ENCODE results near the gene ARSG.
"Not testable (repeated sequence)": the region's sequence is repeated elsewhere in the genome, so short reads cannot be mapped to it uniquely, and the experiment has no call there.

ARSG gene

DNA sequence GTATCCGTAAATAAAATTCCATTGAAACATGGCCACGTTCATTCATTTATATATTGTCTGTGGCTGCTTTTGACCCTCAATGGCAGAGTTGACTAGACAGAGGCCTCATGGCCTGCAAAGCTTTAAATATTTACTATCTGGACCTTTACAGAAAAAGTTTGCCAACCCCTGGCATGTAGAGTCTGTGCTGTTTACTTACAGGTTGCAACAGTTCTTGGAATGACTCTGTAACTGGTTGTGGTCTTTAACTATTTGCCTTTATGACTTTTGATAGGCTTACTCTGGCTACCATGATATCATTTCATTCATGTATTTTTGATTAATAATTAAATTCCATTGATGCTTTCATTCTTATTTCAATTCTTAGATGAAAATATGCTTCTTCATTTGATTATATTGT is 25.5 kb upstream of the ARSG start:
- DNase-seq; in situ Hi-C loops (cut with HindIII; ENCODE audit: low pct_ligation_motif_present, low pct_unique_long_range_greater_than_20kb, low sequenced_read_pairs): not testable (repeated sequence)

DNA sequence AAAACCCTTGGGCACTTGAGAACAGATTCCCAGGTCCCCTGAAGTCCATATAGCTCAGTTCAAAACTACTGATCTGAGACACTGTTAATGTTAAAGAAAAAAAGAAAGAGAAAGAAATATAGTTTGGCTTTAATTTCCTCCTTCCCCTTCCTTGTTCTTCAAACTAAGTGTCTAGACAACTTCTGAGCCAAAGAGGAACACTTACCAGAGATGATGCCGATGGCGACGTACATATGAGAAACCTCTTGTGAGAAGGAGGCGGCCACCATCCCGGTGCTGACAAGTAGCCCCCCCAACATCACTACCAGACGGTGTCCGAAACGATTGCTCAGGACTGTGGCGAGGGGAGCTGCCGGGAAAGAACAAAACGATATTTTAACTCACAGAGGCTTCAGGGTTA is 17.6 kb upstream of the ARSG start:
- no peak for DNase-seq
- in situ Hi-C loops (cut with HindIII; ENCODE audit: low pct_ligation_motif_present, low pct_unique_long_range_greater_than_20kb, low sequenced_read_pairs), result no loop called here

DNA sequence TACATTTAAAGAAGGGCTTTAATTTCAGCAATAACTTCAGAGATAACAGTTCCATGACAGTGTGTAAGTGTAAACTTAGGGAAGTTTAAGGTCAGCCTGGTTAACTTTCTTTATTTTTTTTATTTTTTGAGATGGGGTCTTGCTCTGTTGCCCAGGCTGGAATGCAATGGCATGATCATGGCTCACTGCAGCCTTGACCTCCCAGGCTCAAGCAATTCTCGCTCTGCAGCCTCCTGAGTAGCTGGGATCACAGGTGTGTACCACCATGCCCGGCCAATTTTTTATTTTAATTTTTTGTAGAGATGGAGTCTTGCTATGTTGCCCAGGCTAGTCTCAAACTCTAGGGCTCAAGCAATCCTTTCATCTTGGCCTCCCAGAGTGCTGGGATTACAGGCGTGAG is 15.0 kb upstream of the ARSG start:
- DNase-seq; in situ Hi-C loops (cut with HindIII; ENCODE audit: low pct_ligation_motif_present, low pct_unique_long_range_greater_than_20kb, low sequenced_read_pairs): not testable (repeated sequence)

DNA sequence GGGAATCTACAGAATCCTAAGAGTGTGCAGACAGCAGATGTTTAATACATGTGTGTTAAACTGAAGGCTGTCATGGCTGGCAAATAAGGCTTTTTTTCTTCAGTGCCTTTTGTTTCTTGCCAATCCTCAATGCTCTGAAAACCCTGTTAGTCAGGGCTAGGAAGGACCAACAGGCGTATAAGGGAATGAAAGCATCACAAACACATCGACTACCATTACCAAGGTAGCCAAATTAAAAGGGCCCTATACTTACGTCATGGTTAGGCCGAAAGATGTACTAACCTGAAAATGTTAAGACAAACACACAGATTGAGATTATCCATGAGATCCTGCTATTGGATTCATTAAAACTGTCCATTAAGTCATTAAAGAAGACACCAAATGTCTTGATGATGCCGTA is 13.5 kb upstream of the ARSG start:
- in situ Hi-C loops (cut with HindIII; ENCODE audit: low pct_ligation_motif_present, low pct_unique_long_range_greater_than_20kb, low sequenced_read_pairs), result no loop called here
- no peak for DNase-seq

DNA sequence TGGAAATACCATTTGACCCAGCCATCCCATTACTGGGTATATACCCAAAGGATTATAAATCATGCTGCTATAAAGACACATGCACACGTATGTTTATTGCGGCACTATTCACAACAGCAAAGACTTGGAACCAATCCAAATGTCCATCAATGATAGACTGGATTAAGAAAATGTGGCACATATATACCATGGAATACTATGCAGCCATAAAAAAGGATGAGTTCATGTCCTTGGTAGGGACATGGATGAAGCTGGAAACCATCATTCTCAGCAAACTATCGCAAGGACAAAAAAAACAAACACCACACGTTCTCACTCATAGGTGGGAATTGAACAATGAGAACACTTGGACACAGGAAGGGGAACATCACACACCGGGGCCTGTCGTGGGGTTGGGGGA is 9.3 kb upstream of the ARSG start:
- DNase-seq; in situ Hi-C loops (cut with HindIII; ENCODE audit: low pct_ligation_motif_present, low pct_unique_long_range_greater_than_20kb, low sequenced_read_pairs): not testable (repeated sequence)

DNA sequence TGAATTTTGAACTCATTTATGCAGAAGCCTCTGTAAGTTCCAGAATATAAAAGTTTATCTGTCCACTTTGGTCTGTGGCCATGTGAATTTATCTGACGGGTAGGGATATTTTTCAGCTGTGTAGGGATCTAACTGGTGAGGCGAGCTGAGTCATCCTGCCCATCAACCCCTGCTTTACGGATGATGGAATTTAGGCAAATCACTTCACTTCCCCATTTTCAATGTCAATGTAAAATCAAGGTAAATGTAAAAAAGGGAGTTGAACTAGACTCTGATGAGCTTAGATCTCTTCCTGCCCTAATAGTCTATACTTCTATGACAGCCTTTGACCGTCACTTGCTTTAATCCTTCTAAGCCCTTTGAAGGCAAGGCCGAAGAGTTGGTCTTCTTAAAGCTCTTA is 2.9 kb upstream of the ARSG start:
- DNase-seq, result no peak
- in situ Hi-C loops (cut with HindIII; ENCODE audit: low pct_ligation_motif_present, low pct_unique_long_range_greater_than_20kb, low sequenced_read_pairs), result no loop called here

DNA sequence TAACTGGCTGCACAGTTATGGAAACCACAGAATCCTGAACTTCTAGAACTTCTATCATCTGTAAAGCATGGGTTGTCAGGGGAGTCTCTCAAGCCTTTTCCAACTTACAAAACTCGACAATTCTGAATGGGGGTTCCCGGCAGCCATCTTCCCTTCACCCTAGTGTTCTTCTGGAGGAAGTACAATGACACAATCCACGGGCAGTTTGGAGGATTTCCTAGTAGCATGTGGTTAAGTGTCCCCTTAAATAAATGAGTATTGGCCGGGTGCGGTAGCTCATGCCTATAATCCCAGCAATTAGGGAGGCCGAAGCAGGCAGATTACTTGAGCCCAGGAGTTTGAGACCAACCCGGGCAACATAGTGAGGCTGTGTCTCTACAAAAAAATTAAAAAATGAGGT is 2.5 kb upstream of the ARSG start:
- in situ Hi-C loops (cut with HindIII; ENCODE audit: low pct_ligation_motif_present, low pct_unique_long_range_greater_than_20kb, low sequenced_read_pairs), result no loop called here
- no peak for DNase-seq

DNA sequence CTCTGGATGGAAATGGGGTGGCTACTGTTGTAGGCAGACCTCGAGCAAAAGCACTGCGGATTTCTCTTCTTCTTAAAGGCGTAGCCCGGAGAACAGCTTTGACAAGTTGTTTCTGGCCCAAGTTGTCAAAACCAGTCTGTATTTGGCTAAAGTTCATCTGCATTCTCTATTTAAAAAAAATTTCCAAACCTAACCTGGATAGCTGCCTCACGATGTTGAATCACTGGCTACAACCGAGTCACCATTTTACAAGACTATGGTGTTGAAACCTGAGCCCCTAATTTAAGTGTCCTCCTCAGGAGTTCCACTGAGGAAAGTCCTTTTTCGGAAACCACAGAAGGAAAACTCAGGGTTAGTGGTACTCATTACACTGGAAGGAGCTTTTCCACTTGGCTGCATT is 1.8 kb upstream of the ARSG start:
- in situ Hi-C loops (cut with HindIII; ENCODE audit: low pct_ligation_motif_present, low pct_unique_long_range_greater_than_20kb, low sequenced_read_pairs), result no loop called here
- no peak for DNase-seq

DNA sequence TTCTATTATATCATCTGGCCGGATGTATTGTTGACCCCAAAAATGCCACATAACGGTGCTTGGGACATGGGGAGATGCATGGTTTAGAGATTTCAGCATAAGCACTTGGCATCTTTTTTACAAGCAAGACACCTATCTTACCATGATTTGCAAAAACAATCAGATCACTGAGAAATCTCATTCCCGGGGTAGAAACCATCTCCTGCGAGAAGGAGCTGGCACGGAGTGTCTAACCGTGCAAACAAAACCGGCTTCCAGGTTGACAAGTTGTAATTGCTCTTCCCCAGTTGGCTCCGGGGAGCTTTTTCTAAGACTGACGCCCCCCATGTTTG is 1.4 kb upstream of the ARSG start:
- DNase-seq, result no peak
- in situ Hi-C loops (cut with HindIII; ENCODE audit: low pct_ligation_motif_present, low pct_unique_long_range_greater_than_20kb, low sequenced_read_pairs), result no loop called here

DNA sequence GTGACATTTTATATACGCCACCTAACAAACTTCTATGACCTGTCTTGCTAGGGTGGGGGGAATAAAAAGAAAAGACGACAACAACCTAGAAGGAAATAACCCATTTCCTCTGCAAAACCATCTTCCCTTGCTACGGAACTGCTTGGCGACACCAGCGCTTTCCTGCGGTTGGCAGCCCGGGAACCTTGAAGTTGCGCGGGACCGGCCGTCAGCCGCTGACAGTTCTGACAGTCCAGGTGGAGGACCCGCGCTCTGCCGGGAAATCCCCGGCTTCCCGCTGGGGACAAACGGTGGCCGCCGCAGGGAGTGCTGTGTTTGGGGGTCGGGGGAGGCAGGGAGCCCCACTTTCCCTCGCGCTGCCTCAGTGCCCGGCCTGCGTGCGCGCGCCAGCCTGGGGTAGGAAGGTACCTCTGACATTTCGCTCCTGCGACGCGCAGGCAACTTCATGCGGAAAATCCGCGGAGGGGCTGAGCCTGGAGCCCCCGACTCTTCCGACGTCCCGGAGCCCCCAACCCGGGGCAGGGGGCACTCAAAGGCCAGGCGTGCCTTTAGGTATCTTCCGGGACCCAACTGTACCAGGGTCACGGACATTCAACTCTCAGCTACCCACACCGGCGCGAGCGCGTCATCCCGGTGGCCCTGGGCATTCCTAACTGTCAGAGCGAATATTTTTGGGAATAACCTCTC is 884 bp upstream of the ARSG start:
- DNase-seq, result no peak
- in situ Hi-C loops (cut with HindIII; ENCODE audit: low pct_ligation_motif_present, low pct_unique_long_range_greater_than_20kb, low sequenced_read_pairs), result no loop called here

DNA sequence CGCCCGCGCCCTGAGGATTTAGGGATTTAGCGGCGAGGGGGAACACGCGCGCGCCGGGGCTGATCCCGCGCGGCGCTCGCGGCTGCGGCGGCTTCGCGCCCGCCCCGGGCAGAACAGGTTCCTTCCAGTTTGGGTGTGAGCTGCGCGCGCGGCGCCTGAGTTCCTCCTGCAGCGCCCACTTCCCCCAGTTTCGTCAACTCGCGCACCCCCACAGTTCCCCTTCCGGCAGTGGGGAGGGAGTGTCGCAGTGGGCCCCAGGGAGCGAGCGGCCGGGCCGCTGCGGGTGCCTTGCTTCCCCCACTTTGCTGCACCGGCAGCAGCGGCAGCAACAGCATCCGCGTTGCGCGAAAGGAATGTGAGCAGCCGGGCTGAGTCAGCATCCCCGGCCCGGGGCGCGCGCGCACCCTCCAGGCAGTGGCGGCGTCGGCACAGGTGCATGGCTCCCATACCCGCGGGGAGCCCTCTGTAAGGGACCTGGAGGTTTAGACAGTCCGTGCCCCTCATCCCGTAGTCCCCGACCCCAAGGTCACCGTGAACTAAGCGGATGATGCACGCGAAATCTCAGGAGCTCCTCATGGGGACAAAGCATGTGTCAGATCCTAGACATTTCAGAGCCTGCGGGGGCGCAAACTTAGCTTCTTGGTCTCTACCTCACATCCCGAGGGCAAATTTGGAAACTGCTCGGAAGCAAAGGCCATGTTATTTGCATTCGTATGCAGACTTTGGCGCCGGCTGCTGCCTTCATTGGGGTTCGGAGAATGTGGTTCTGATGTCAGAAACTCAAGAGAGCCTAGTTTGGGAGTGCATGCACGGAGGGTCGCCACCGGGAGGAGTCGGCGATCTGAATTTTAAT is 767 bp downstream of the ARSG start:
- in situ Hi-C loops (cut with HindIII; ENCODE audit: low pct_ligation_motif_present, low pct_unique_long_range_greater_than_20kb, low sequenced_read_pairs), result no loop called here
- DNase-seq, result peak; percentile 86

DNA sequence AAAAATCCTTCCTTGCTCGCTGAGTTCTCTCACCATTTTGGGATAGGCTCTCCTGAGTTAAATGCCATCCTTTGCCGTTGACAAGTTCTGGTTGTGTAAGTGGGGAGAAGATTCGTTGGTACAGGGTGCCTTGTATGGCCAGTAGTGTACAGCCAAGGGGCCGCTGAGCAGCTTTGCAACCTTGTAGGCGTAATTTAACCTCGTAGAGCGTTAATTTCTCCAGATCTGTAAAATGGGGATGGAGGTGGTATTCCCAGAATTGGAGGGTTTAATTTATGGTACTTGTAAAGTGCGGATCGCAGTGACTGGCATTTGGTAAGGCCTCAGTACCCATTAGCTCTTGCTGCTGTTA is 1.4 kb downstream of the ARSG start:
- no peak for DNase-seq
- in situ Hi-C loops (cut with HindIII; ENCODE audit: low pct_ligation_motif_present, low pct_unique_long_range_greater_than_20kb, low sequenced_read_pairs), result no loop called here

DNA sequence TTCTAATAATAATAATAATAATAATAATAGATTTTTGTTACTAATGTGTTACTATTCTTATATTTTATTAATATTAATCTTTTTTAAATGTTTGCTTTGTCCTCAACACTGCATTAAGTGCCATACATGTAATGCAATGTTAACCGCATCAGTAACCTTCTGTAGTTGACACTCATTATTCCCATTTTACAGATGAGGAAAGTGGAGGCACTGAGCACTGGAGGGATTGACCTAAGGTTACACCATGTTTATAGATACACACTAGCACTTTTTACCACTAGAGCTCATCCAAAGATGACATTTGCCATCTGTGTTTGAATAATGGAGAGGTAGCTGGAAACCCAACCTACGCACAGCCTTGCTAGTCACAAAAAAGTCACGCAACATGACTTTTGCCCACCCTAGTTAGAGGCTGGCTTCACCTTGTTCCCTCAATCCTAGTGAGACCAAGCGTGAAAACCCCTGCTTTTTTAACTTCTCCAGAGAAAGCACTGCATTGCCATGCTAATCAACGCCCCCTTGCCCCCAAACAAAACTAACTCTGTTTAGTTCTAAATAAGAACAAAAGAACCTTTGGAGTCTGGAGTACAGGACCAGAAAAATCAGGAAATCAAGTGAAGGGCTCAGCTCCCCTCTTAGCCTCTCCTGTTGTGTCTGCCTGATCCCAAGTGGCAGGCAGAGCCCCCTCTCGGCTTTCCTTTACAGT is 2.3 kb downstream of the ARSG start:
- in situ Hi-C loops (cut with HindIII; ENCODE audit: low pct_ligation_motif_present, low pct_unique_long_range_greater_than_20kb, low sequenced_read_pairs), result no loop called here
- no peak for DNase-seq

DNA sequence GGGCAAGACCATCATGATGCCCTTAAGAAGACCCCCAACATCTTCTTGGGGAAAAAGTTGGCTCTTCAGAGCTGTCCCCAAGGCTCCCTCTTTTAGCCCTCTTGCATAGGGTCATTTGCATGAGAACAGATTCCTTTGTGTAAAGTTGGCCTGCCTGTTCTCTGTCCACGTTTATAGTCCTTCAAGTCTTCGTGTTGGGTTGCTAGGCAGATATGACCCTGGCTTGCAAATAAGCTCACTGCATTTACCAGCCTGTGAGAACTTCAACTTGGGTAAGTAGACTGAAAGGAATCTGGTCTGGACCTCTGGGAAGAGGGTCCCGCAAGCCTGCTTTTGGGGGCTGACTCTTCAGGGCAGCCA is 2.9 kb downstream of the ARSG start:
- DNase-seq, result no peak
- in situ Hi-C loops (cut with HindIII; ENCODE audit: low pct_ligation_motif_present, low pct_unique_long_range_greater_than_20kb, low sequenced_read_pairs), result no loop called here

DNA sequence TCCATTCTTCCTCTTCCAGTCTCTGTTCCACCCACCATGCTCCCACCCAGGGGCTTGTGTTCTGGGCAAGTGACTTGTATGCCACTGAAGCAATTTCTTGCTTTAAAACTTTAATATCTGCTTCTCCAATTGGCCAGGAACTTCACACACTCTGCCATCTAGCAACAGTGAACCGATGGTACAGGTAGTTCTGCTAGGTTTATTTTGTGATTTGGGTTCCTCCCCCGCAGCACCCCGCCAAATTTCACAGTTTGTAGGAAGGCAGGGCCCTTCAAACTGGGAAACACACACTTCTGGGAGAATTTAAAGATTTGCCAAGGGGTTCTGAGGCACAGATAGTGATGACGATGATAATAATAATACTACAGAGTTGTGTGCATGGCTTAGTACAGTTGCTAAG is 3.3 kb downstream of the ARSG start:
- DNase-seq, result no peak
- in situ Hi-C loops (cut with HindIII; ENCODE audit: low pct_ligation_motif_present, low pct_unique_long_range_greater_than_20kb, low sequenced_read_pairs), result no loop called here

DNA sequence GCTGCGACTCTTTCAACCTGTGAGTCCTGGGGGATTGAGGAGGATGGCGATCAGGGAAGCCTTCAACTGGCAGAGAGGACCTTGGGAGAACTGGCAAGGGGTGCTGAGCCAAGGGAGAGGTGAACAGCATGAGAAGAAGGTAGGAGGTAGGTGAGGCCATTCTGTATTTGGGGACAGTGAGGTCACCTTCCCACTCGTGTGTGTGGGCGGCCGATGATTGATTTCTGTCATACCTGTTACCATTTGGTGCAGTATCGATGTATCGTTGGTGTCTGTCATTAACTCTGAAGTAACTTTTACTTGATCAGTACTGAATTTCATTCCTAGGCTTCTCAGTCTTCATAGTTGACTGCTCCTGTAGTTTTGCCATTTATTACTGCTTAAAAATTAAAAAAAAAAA is 3.8 kb downstream of the ARSG start:
- no peak for DNase-seq
- in situ Hi-C loops (cut with HindIII; ENCODE audit: low pct_ligation_motif_present, low pct_unique_long_range_greater_than_20kb, low sequenced_read_pairs), result no loop called here

DNA sequence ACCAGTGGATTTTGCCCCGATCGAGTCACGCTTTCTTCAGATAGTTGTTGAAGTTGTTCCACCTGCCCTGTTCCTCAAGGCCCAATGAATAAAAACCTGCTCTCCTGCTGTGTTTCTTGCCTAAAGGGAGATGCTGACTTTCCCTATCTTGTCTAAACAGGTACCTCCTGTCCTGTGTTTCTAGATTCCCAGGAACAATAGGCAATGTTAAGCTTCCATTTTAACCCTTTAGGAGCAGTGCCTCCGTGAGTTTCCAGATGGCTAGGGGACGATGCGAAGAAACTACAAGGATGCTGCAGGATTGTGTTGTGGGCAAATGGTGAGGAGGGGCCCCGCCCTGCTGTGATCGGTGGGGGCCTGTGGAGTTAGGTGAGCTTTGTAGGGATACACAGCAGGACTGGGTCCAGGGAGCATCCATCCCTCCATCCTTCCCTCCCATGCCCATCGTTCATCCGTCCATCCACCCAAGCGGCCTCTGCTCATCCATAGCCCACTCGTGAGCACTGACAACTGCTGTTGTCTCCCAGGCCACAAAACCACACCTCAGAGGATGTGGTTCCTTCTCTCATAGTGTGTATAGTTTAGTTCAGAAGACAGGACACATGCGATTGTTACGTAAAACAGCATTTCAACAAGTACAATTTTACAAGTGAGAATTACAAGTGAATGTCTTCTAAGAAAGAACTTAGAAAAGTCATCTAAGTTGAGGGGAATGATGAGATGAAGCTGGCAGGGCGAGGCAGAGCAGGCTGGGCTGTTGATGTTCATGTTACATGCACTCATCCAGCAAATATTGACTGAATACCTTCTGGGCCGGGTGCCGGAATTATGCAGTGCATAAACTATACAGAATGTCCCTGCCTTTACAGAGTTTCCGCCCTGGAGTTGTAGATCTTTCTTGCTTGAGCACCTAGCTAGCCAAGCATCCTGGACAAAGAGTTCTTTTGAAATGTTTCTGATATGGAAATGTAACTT is 5.2 kb downstream of the ARSG start:
- in situ Hi-C loops (cut with HindIII; ENCODE audit: low pct_ligation_motif_present, low pct_unique_long_range_greater_than_20kb, low sequenced_read_pairs), result no loop called here
- no peak for DNase-seq

DNA sequence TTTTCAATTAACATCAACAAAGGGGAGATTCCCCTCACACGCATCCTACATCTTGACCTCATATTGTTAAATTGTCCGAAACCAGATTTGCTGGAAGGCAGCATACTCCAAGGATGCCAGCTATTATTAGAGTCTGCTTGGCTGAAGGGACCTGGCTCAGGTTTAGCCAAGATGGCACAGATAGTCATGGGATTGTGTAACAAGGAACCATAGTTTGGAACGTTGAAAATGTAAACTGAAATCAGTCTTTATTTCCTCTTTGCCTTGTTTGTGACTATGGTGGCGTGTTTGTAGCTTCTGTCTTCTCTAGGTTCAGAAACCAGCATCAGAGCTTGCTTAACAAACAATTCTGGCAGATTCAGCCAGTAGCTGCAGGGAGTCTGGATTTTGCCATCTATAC is 5.9 kb downstream of the ARSG start:
- in situ Hi-C loops (cut with HindIII; ENCODE audit: low pct_ligation_motif_present, low pct_unique_long_range_greater_than_20kb, low sequenced_read_pairs), result no loop called here

DNA sequence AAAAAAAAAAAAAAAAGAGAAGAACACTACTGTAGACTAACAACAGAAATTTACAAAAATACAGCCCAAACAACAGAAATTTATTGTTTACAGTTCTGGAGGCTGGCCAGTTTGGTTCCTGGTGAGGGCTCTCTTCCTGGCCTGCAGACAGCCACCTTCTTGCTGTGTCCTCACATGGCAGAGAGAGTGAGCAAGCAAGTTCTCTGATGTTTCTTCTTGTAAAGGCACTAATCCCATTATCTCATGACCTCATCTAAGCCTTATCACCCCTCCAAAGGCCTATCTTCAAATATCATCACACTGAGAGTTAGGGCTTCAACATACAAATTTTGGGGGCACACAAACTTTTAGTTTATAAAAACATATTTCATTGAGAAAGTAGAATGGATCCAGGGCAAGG is 7.3 kb downstream of the ARSG start:
- DNase-seq, result no peak
- in situ Hi-C loops (cut with HindIII; ENCODE audit: low pct_ligation_motif_present, low pct_unique_long_range_greater_than_20kb, low sequenced_read_pairs), result no loop called here

More for the DNA sequence above, 5.9 kb downstream of the ARSG start:
- no peak for DNase-seq
